Fibroblast of skin of left biceps (primary cell): ENCODE results near the gene TNRC18.
"Not testable (repeated sequence)": the region's sequence is repeated elsewhere in the genome, so short reads cannot be mapped to it uniquely, and the experiment has no call there.

Source experiments
- DNase-seq, 2 experiments: peaks; one replicate each; pipeline ENCODE4 v3.0.0-alpha.2; 2013; ENCODE audit warnings: low read depth in 2 of 2

TNRC18 gene

DNA sequence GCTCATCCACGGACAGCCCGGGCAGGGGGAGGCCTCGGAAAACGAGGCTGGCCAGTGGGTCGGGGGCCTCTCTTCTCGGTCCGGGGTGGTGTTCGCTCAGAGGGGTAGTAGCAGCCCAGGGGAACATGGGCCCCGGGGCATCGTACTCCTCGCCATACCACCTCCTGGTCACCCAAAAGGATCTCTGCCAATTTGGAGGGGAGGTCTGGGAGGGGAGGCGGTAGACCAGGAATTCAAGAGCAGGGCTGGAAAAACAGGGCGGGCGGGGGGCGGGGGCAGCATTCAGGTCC, 73.5 kb downstream of the TNRC18 start:
- no peak for DNase-seq

DNA sequence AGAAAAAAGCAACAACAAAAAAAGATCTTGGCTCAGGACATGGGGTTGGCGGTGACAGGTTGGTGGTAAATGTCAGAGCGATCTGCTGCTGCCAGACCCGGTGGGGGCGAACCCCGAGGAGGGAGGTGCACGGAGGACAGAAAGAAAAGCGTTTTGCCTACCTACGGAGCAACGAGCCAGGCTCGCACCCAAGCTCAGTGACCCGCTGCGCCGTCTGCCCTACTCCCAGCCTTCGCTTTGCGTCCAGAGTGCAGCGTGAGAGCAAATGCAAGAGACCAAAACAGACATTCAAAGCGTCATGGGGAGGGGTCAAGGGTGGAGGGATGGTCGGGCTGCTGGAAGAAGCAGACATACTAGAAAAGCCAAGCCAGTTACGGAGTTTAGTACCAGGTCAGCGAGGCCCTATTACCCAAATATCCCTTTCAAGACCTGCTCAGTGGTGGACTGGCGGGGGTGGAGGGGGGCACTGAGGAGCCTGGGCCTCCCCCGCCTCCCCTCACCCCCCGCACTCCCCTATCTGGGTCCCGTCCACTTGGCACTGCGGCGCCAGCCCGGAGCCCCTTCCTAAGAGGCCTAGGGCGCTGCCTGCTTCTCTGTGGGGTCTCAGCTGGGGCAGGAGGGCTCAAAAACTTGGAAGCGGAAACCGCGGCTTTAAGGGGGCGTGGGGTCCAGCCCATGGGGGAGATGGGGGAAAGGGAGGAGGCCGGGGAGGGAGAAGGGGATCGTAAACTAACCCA, 74.0 kb downstream of the TNRC18 start:
- DNase-seq: no peak

- no peak for DNase-seq
Observed at GRCh38 chr7:5349005-5349380, 74.6 kb downstream of the TNRC18 start.

DNA sequence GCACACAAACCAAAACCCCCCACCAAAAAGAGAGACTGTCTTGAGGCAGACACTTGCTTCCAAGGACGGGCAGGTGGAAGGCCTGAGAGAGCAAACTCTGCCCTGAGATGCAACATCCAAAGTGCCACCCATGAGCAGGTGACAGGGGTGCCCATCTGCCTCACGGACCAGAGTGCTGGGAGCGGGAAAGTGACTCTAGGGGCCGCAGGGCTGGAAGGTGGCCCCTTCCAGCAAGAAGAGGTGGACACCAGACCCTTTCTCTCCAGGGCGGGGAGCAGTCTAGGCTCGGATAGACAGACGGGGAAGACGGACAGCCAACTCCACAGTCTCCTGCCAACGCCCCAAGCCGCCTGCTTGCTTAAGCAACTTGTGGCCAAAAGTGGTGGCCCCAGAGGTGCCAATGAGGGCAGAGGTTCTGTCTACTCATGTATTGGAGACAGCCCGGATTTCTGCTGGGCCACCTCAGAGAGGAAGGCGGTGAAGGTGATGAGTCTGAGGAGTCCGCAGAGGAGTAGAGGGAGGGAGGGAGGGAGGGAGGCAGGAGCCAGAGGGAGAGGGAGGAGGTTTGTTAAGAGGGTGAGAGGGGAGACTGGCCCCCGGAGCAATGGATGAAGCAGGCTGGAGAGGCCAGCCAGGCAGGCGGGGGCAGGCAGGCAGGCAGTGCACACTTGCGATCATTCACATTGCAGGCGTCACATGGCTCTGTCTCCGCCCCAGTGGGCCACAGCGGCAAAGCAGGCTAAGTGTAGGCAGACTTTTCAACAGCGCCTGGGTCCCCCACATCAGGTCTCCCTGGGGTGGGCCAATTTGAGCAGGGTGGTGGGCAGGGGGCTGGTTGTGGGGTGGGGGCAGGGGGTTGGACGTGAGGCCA, 75.3 kb downstream of the TNRC18 start:
- no peak for DNase-seq

- DNase-seq: no peak
Observed at GRCh38 chr7:5345671-5346070, 78.0 kb downstream of the TNRC18 start.

GRCh38 chr7:5345171-5345570, 78.5 kb downstream of the TNRC18 start:
- DNase-seq: no peak

DNA sequence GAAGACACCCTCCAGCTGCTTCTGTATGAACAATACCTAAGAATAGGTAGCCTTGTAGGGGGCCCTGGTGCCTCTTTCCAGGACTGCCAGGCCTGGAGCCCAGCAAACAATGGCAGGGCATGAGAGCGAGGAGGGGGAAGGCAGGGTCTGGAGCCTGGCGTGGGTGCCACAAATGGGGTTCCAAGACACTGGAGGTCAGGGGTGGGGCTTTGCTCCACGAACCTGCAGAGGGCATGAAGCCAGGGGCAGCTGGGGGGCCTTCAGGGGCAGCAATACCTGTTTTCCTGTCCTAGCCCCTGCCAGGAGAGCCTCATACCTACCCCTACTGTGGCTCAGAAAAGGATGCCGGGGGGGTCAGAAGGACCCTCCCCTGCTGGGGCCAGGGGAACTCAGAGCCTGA, 79.3 kb downstream of the TNRC18 start:
- DNase-seq: no peak

DNA sequence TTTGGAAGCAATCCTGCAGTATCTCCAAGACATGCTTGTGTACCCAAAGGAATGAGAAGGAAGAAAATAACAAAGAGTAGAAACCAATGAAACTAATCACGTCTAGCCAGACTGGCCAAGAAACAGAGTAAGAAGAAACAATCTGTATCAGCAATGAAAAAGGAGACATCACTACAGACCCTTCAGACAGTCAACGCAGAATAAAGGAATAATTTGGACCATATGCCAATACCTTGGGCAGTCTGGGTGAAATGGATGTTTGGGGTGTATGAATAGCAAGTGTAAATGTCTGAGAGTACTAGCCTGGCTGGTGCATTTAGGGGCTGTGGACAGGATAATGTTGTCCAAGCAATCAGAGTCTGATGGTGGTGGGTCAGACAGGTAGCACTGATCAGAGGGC, 79.8 kb downstream of the TNRC18 start:
- no peak for DNase-seq

GRCh38 chr7:5342631-5343030, 81.0 kb downstream of the TNRC18 start:
- DNase-seq: no peak

DNA sequence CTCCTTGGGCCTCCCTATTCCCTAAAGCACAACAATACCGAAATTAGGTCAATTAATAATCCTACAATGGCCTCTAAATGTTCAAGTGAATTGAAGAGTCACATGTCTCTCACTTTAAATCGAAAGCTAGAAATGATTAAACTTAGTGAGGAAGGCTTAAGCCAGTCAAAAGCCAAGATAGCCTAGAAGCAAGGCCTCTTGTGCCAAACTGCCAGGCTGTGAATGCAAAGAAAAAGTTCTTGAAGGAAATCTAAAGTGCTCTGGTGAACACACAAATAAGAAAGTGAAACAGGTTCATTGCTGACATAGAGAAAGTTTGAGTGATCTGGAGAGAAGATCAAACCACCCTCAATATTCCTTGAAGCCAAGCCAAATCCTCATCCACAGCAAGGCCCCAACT, 83.7 kb downstream of the TNRC18 start:
- DNase-seq: no peak

DNA sequence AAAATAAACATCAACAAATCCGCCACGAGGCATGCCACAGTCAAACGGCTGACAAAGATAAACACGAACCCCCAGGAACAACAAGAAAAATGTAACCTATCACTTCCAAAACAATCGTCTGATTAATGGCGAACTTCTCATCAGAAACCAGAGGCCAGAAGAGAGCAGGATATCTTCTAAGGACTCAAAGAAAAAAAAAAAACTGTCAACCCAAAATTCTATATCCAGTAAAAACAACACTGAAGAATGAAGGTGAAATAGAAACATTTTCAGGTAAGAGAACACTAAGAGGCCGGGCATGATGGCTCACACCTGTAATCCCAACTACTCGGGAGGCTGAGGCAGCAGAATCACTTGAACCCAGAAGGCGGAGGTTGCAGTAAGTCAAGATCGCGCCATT, 86.6 kb downstream of the TNRC18 start:
- DNase-seq: no peak

GRCh38 chr7:5334671-5335070, 89.0 kb downstream of the TNRC18 start:
- no peak for DNase-seq

GRCh38 chr7:5333121-5334045, 90.3 kb downstream of the TNRC18 start:
- DNase-seq: no peak

- DNase-seq: no peak
Observed at GRCh38 chr7:5332579-5332978, 91.1 kb downstream of the TNRC18 start.

DNA sequence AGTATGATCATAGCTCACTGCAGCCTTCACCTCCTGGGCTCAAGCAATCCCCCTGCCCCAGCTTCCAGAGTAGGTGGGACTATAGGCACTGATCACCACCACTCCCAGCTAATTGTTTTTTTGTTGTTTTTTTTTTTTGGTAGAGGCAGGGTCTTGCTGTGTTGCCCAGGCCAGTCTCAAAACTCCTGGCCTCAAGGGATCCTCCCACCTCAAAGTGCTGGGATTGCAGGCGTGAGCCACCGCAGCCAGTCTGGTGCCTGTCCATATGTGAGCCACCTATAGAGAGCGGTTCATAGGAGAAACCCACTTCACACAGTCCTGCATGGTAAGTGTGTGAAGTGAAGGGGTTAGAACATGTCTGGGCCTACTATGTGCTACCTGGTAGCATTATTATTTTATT, 93.3 kb downstream of the TNRC18 start:
- no peak for DNase-seq

DNA sequence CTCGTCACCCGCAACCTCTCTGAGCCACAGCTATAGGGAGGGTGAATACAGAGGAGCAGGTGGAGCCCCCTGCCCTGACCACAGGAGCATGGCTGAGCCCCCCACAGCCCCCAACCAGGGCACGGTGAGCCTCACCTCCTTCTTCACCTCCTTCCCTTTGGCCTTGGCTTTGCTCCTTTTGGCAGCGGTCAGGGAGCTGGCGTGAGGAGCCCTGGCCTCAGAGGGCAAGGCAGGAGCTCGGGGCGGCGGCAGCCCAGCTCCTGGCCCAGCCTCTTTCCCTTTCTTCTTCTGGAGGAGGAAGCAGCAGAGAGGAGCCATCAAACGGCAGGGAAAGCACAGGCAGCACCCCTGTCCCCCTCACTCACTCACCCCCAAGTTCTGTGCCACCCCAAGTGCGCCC, 98.7 kb downstream of the TNRC18 start:
- DNase-seq: no peak

- not testable (repeated sequence) for DNase-seq
Observed at GRCh38 chr7:5323800-5324781, 99.5 kb downstream of the TNRC18 start.

DNA sequence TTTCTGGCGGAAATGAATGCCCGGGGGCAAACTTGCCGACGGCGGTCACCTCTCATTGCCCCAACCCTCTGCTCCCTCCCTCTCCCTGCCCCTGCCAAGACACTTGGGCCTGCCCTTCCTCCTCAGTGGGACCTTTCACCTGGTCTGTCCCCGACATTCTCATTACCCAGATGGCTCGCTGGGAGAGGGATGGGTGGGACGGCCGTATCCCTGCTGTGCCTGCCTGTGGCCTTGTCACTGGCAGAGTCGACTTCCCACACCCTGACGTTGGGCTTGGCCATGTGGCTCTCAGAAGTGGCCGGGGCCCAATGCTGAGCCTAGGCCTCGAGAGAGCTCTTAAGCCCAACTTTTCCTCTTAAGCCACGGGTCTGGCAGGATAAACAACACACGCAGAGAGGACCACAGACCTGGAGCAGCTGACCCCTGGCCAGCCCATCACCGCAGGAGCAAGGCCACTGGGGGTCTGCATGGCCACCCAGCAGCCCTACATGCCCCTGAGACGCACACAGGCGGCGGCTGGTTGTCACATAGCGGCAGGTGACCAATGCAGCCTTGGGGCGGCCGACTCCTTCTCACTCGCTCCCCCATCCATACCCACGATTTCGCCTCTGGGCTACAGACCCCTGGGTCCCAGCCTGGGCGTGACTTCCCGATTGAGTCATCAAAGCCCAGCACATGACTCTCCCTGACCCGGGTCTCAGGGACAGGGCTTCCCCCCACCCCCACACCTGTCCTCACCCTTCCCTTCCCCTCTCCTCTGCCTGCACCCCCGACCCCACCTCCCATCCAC, 100.8 kb downstream of the TNRC18 start:
- no peak for DNase-seq

DNA sequence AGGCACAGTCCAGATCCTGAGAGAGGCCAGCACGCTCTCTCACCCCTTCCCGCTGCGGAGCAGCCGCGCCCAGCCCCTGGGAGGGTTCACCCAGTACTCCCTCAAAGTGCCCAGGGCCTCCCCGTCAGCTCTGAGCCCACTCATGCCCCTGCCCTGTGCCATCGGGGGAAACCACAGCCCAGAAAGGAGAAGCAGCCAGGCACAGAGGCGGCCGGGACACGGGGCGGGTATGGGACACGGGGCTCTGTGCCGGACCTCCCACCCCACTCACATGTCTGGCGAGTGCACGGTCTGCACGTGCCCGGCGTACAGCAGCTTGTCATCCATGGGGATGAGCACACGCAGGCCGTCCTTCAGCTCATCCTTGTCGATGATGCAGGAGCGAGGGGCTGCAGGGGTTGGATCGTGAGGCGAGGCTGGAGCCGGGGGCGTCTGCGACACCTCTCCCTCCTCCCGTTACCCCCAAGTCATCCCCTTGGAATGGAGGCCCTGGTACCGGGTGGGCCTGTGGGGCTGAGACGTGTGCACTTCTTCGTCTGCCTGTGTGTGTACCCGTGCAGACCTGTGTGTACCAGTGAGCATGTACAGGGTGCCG, 102.7 kb downstream of the TNRC18 start:
- DNase-seq: no peak

DNA sequence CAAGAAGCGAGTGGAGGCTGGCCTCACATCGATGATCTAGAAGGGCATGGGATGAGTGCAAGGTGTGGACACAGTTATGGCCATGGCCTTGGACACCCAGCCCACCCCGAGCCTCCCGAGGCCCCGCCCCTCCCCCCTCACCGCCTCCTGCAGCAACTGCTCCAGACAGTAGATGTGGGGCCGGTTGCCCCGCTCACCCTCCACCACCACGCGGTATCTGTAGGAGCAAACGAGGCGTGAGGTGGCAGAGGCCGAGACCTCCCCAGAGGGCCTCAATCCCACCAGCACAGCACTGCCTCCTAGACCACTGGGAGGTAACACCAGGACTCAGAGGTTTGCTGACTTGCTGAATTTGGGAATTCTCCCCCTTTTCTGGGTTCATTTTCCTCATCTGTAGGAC, 103.2 kb downstream of the TNRC18 start:
- no peak for DNase-seq
